GM19099 (cell line): ENCODE measurements around the gene ZFHX3.

Source experiments
- POLR2A ChIP-seq: IDR thresholded peaks from 3 replicates; pipeline ENCODE4 v1.6.1; 2011; ENCODE audit warnings: low read depth; ENCODE audit not compliant: insufficient read length; ENCODE audit errors: extremely low read depth

ZFHX3 gene

GRCh38 chr16:72957303-72958277 is 90.3 kb downstream of the ZFHX3 start:
- no peak for TF ChIP-seq POLR2A

- TF ChIP-seq POLR2A: no peak
Measured at GRCh38 chr16:72956124-72957064, 91.5 kb downstream of the ZFHX3 start.

GRCh38 chr16:72952811-72953271 is 95.1 kb downstream of the ZFHX3 start:
- TF ChIP-seq POLR2A: no peak

- TF ChIP-seq POLR2A: no peak
Measured at GRCh38 chr16:72952404-72952803, 95.5 kb downstream of the ZFHX3 start.

- no peak for TF ChIP-seq POLR2A
Measured at GRCh38 chr16:72951916-72952315, 96.0 kb downstream of the ZFHX3 start.

GRCh38 chr16:72950669-72951068 is 97.3 kb downstream of the ZFHX3 start:
- TF ChIP-seq POLR2A: no peak

GRCh38 chr16:72948238-72948829 is 99.6 kb downstream of the ZFHX3 start:
- TF ChIP-seq POLR2A: no peak

- no peak for TF ChIP-seq POLR2A
Measured at GRCh38 chr16:72947379-72948237, 100.3 kb downstream of the ZFHX3 start.

- no peak for TF ChIP-seq POLR2A
Measured at GRCh38 chr16:72946474-72947194, 101.3 kb downstream of the ZFHX3 start.

- TF ChIP-seq POLR2A: no peak
Measured at GRCh38 chr16:72946063-72946462, 101.9 kb downstream of the ZFHX3 start.

GRCh38 chr16:72945611-72946010 is 102.3 kb downstream of the ZFHX3 start:
- TF ChIP-seq POLR2A: no peak

- no peak for TF ChIP-seq POLR2A
Measured at GRCh38 chr16:72944757-72945485, 103.0 kb downstream of the ZFHX3 start.

- no peak for TF ChIP-seq POLR2A
Measured at GRCh38 chr16:72942021-72942420, 105.9 kb downstream of the ZFHX3 start.

GRCh38 chr16:72940886-72941285 is 107.0 kb downstream of the ZFHX3 start:
- no peak for TF ChIP-seq POLR2A
